Measurements from ENCODE around the gene DLGAP4.

- no peak for TF ChIP-seq POLR2A (IDR thresholded peaks at IDR 0.05; ENCODE audit: low read depth, low read length)
- no peak for TF ChIP-seq POLR2AphosphoS5 (IDR thresholded peaks at IDR 0.05; ENCODE audit: low read depth, low read length)
These were observed 2.3 kb upstream of the DLGAP4 start for GRCh38 chr20:36303831-36304230.
